ENCODE results near the gene RNASEL.

RNASEL gene, protein sequence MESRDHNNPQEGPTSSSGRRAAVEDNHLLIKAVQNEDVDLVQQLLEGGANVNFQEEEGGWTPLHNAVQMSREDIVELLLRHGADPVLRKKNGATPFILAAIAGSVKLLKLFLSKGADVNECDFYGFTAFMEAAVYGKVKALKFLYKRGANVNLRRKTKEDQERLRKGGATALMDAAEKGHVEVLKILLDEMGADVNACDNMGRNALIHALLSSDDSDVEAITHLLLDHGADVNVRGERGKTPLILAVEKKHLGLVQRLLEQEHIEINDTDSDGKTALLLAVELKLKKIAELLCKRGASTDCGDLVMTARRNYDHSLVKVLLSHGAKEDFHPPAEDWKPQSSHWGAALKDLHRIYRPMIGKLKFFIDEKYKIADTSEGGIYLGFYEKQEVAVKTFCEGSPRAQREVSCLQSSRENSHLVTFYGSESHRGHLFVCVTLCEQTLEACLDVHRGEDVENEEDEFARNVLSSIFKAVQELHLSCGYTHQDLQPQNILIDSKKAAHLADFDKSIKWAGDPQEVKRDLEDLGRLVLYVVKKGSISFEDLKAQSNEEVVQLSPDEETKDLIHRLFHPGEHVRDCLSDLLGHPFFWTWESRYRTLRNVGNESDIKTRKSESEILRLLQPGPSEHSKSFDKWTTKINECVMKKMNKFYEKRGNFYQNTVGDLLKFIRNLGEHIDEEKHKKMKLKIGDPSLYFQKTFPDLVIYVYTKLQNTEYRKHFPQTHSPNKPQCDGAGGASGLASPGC

DNA sequence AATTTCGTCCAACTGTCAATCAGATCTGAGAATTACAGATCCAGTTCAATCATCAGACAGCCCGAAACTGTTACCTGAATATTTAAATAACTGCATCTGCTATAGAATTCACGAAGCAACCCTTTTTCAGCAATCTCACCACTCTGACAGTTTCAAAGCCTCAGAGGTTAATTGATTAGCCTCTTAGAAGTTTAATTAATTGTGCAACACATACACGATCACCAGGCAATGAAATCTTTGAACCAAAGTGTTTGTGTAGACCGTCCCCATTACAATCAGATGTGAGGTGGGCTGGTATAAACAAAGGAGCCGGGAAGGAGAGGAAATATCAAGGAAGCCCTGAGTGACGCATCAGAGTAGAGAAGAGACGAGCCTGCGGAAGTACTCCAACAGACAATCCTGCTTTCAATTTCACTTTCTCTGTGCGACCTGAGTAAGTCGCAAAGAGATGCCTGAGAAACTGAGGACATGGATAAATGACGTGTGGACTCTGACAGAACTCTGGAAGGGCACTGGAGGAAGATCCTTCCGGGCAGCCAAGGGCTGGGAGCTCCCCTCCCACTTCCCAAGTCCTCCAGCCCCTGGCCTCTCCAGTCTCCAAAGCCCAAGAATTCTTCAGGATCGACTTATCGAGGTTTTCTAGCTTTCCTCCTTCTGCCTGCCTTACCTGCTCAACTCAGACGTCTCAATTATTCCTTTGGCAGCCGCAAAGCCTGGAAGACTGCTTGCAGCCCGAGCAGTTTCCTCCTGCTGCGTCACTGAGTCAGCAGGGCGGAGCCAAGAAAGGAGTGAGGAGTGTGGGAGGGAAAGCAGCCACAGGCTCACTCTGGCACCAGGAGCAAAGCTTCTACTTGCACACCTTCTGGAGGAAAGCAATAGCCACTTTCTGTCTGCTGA, at the start of gene RNASEL:
RNASEL (minus strand) TSS at position 757 of the 897 bp plus-strand sequence. CDS start 2,450 bp downstream, outside the sequence.
- no peaks in the 10 kb centered on the region; the same call in 1 of the 2 replicates for H3F3A ChIP-seq (ENCODE audit: control insufficient read depth, insufficient read depth)
- H3K4me1 ChIP-seq (ENCODE audit: control insufficient read depth, low read length) = peaks cover 19% of the 10 kb centered on the region
- H3K9me3 ChIP-seq (ENCODE audit: control insufficient read depth, insufficient read depth, low read length) = no peaks in the 10 kb centered on the region
- H4K20me1 ChIP-seq (ENCODE audit: control insufficient read depth, insufficient read depth, low read depth, low read length) = no peaks in the 10 kb centered on the region
- TF ChIP-seq EZH2phosphoT487 (IDR thresholded peaks at IDR 0.05; ENCODE audit: borderline replicate concordance, low read length) (no peak), CTCF (IDR thresholded peaks at IDR 0.05; ENCODE audit: low read depth, low read length, poor library complexity, severe bottlenecking) (no peak)
- H3K27me3 ChIP-seq (ENCODE audit: control insufficient read depth, low read length) = no peaks in the 10 kb centered on the region
- no peaks in the 10 kb centered on the region for H3K9me2 ChIP-seq (replicated peaks; ENCODE audit: control insufficient read depth, low read length)
- no peaks in the 10 kb centered on the region for H3K79me2 ChIP-seq (ENCODE audit: control insufficient read depth, low read length)
- H3K4me2 ChIP-seq (ENCODE audit: low read length) = peak within 1 kb of the TSS; percentile 98
- H3K4me3 ChIP-seq (ENCODE audit: low read length) = peak within 1 kb of the TSS; percentile 96
- H3K36me3 ChIP-seq (ENCODE audit: control insufficient read depth, low read length) = no peaks in the 10 kb centered on the region
- peak within 1 kb of the TSS; percentile 28 for H3K27ac ChIP-seq (ENCODE audit: low read depth, low read length)

DNA sequence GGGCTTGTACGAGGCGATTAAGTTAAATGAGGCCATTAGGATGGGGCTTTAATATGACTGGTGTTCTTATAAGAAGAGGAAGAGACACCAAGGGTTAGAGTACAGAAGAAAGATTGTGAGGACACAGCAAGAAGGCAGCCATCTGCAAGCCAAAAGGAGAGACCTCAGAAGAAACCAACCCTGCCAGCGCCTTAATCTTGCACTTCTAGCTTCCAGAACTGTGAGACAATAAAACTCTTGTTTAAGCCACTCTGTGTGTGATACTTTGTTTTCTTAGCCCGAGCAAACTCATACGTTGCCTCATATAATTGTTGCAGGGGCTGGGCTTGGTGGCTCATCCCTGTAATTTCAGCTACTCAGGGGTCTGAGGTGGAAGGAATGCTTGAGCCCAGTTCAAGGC, 48.7 kb upstream of the RNASEL start:
- TF ChIP-seq CTCF (IDR thresholded peaks at IDR 0.05; ENCODE audit: low read depth, low read length, poor library complexity, severe bottlenecking) (no peak), EZH2phosphoT487 (IDR thresholded peaks at IDR 0.05; ENCODE audit: borderline replicate concordance, low read length) (no peak)
- Histone ChIP-seq H3K27me3 (ENCODE audit: control insufficient read depth, low read length) (no peaks in the 10 kb centered on the region), H3K4me1 (ENCODE audit: control insufficient read depth, low read length) (peaks cover 33% of the 10 kb centered on the region)

GRCh38 chr1:182635871-182636270, 46.8 kb upstream of the RNASEL start:
- no peaks in the 10 kb centered on the region for H3K79me2 ChIP-seq (ENCODE audit: control insufficient read depth, low read length)
- H3K9me3 ChIP-seq (ENCODE audit: control insufficient read depth, insufficient read depth, low read length) = no peaks in the 10 kb centered on the region
- H3K4me3 ChIP-seq (ENCODE audit: low read length) = no peak overlapping the region
- no peaks in the 10 kb centered on the region for H4K20me1 ChIP-seq (ENCODE audit: control insufficient read depth, insufficient read depth, low read depth, low read length)
- H3K27me3 ChIP-seq (ENCODE audit: control insufficient read depth, low read length) = no peaks in the 10 kb centered on the region
- no peak overlapping the region for H3K4me2 ChIP-seq (ENCODE audit: low read length)
- H3K4me1 ChIP-seq (ENCODE audit: control insufficient read depth, low read length) = peaks cover 52% of the 10 kb centered on the region
- no peak for TF ChIP-seq CTCF (IDR thresholded peaks at IDR 0.05; ENCODE audit: low read depth, low read length, poor library complexity, severe bottlenecking)
- TF ChIP-seq EZH2phosphoT487 (IDR thresholded peaks at IDR 0.05; ENCODE audit: borderline replicate concordance, low read length) = no peak
- H3K36me3 ChIP-seq (ENCODE audit: control insufficient read depth, low read length) = no peaks in the 10 kb centered on the region
- no peaks in the 10 kb centered on the region for H3K9me2 ChIP-seq (replicated peaks; ENCODE audit: control insufficient read depth, low read length)
- H3F3A ChIP-seq (ENCODE audit: control insufficient read depth, insufficient read depth) = peaks cover 5% of the 10 kb centered on the region; the same call in 1 of the 2 replicates
- H3K27ac ChIP-seq (ENCODE audit: low read depth, low read length) = no peak overlapping the region

More for the DNA sequence above, 48.7 kb upstream of the RNASEL start:
- Histone ChIP-seq H3K9me2 (replicated peaks; ENCODE audit: control insufficient read depth, low read length) (no peaks in the 10 kb centered on the region), H3K4me2 (ENCODE audit: low read length) (no peak overlapping the region), H3K9me3 (ENCODE audit: control insufficient read depth, insufficient read depth, low read length) (no peaks in the 10 kb centered on the region), H3K27ac (ENCODE audit: low read depth, low read length) (no peak overlapping the region), H3K4me3 (ENCODE audit: low read length) (no peak overlapping the region), H4K20me1 (ENCODE audit: control insufficient read depth, insufficient read depth, low read depth, low read length) (no peaks in the 10 kb centered on the region), H3K79me2 (ENCODE audit: control insufficient read depth, low read length) (no peaks in the 10 kb centered on the region), H3F3A (ENCODE audit: control insufficient read depth, insufficient read depth) (no peaks in the 10 kb centered on the region), H3K36me3 (ENCODE audit: control insufficient read depth, low read length) (no peaks in the 10 kb centered on the region)

Data from DOHH2 (cell line).